HepG2 (cell line): Measurements from ENCODE around the gene MAN1B1. TPM values are rescaled to one million over a fixed set of nuclear protein-coding genes. Genes with fewer than 3 reads are reported as not detected.

ENCODE experiments used
- AKAP8 ChIP-seq: sonication (generic); formaldehyde crosslinking; IDR thresholded peaks from 2 replicates; pipeline ENCODE4 v1.5.1; 2020; ENCODE audit warnings: mild to moderate bottlenecking, missing genetic modification reagents
- E2F1 ChIP-seq: sonication (generic); formaldehyde crosslinking; IDR thresholded peaks from 2 replicates; pipeline ENCODE4 v1.5.0; 2020; ENCODE audit warnings: missing genetic modification reagents
- JARID2 ChIP-seq: sonication (generic); formaldehyde crosslinking; IDR thresholded peaks from 2 replicates; pipeline ENCODE4 v1.8.1; 2023; ENCODE audit warnings: missing genetic modification reagents, inconsistent platforms; ENCODE audit not compliant: insufficient replicate concordance
- KDM3A ChIP-seq: IDR thresholded peaks from 2 replicates; pipeline ENCODE4 v1.6.1; 2018; ENCODE audit warnings: low read depth, missing compliant biosample characterization
- MLX ChIP-seq: IDR thresholded peaks from 2 replicates; pipeline ENCODE4 v1.6.1; 2016
- MXD4 ChIP-seq: IDR thresholded peaks from 2 replicates; pipeline ENCODE4 v1.6.1; 2016; ENCODE audit warnings: mild to moderate bottlenecking, missing biosample characterization, missing genetic modification reagents
- SOX6 ChIP-seq, 2 experiments: fragments of 450-650 bp in 1 of 2; sonication (generic) in 1 of 2; formaldehyde crosslinking in 1 of 2; IDR thresholded peaks; 2 replicates each; pipeline versions ENCODE4 v1.4.0 to v1.6.1; 2017 to 2020; ENCODE audit warnings: antibody characterized with exemption in 1 of 2, mild to moderate bottlenecking in 1 of 2, missing genetic modification reagents in 1 of 2
- SYNCRIP ChIP-seq: fragments of 200-400 bp; formaldehyde crosslinking; IDR thresholded peaks from 2 replicates; pipeline ENCODE4 v1.6.1; 2018; ENCODE audit warnings: mild to moderate bottlenecking, low read depth, low read length; ENCODE audit not compliant: insufficient read depth
- ZBTB38 ChIP-seq: sonication (generic); formaldehyde crosslinking; IDR thresholded peaks from 2 replicates; pipeline ENCODE4 v1.5.1; 2020; ENCODE audit warnings: mild to moderate bottlenecking, missing genetic modification reagents
- ZNF121 ChIP-seq: sonication (generic); formaldehyde crosslinking; IDR thresholded peaks from 2 replicates; pipeline ENCODE4 v1.5.0; 2020; ENCODE audit warnings: mild to moderate bottlenecking, missing genetic modification reagents
- ZNF234 ChIP-seq: sonication (generic); formaldehyde crosslinking; conservative IDR thresholded peaks from 2 replicates; pipeline ENCODE4 v1.5.1; 2020; ENCODE audit warnings: mild to moderate bottlenecking, missing genetic modification reagents
- ZNF383 ChIP-seq: sonication (generic); formaldehyde crosslinking; IDR thresholded peaks from 2 replicates; pipeline ENCODE4 v1.4.0; 2020; ENCODE audit warnings: missing genetic modification reagents, mild to moderate bottlenecking, borderline replicate concordance
- ZNF577 ChIP-seq: sonication (generic); formaldehyde crosslinking; IDR thresholded peaks from 2 replicates; pipeline ENCODE4 v1.4.0; 2020; ENCODE audit warnings: mild to moderate bottlenecking, low read depth, missing genetic modification reagents, borderline replicate concordance
- ZNF615 ChIP-seq: sonication (generic); formaldehyde crosslinking; IDR thresholded peaks from 2 replicates; pipeline ENCODE4 v1.5.0; 2020; ENCODE audit warnings: mild to moderate bottlenecking, missing genetic modification reagents, borderline replicate concordance
- polyA plus RNA-seq, 8 experiments: library from polyadenylated mRNA; depleted of rRNA in 3 of 8; stranded (reverse) in 7 of 8; unstranded in 1 of 8; fragments of >200 nt; fragmentation: Illumina TruSeq in 4 of 8; extraction: Trizol in 4 of 8; gene quantifications; 2 replicates each; pipeline versions ENCODE4 v1.2.1 to v1.2.3, GENCODE V29; 2011 to 2016; ENCODE audit warnings: low read depth in 4 of 8, missing spikeins in 1 of 8, mixed read lengths in 1 of 8; ENCODE audit not compliant: insufficient read depth in 1 of 8
- total RNA-seq, 5 experiments: library from RNA; depleted of rRNA; stranded (reverse); fragments of >200 nt; fragmentation: Illumina TruSeq; extraction: Trizol; gene quantifications; 2 replicates each; pipeline ENCODE4 v1.2.3, GENCODE V29; 2016; ENCODE audit warnings: low read depth in 1 of 5
- TF ChIP-seq, protein P1 (sequence below): sonication (generic); formaldehyde crosslinking; IDR thresholded peaks from 2 replicates; pipeline ENCODE4 v1.8.1; 2023; ENCODE audit warnings: missing genetic modification reagents, inconsistent platforms, borderline replicate concordance
- TF ChIP-seq, protein P2 (sequence below), 2 experiments: fragments of 450-650 bp in 1 of 2; sonication (generic) in 1 of 2; formaldehyde crosslinking in 1 of 2; IDR thresholded peaks; 2 replicates each; pipeline versions ENCODE4 v1.6.1 to v1.8.0; 2016 to 2022; ENCODE audit warnings: antibody characterized with exemption in 1 of 2, mild to moderate bottlenecking in 1 of 2, missing genetic modification reagents in 1 of 2

The MAN1B1 gene
- total and polyA plus RNA-seq, 2 of the 13 experiments (the other 11 are each of a cell fraction or from before 2014, with no cell fraction given), result 48.9 to 59.5 TPM

DNA sequence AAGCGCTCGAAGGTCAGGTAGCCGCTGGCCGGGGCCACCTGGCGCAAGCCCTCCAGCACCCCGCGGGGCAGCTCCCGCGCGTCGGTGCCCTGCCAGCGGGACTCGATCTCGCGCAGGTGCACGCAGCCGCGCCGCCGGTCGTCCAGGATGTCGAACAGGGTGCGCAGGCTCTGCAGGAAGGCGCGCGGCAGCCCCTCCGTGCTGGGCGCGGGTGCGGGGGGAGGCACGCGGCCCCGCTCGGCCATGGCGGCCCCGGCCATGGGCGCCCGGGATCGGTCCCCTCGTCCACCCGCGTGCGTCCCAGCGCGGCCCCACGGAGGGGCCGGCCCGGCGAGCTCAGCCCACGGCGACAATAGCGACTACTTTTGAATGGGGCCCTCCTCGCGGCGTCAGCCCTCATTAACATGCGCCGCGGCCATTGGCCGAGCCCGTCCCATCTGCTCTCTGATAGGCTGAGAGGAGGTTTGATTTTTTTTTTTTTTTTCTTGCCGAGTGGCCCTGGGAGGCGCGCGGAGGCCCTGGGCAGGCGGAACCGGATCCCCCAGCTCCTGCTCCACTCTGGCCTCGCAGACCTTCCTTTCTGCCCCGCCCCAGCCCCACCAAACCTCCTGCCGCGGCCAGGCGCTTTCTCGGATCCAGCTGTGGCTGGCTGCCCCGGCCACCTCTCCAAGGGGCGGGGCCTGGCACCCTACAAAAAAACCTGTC is 16.4 kb upstream of the MAN1B1 start, which contains the start of gene SAPCD2 (continued):
- TF ChIP-seq E2F1 (CRISPR knock-in tag) (0 out of 2 replicates have a peak, but pooled peaks have one; percentile 35), KDM3A (no peak), MXD4 (no peak; the same call in 1 of the 2 replicates), ZNF121 (CRISPR knock-in tag) (no peak), ZBTB38 (CRISPR knock-in tag) (no peak), MLX (no peak), ZNF234 (CRISPR knock-in tag) (0 out of 2 replicates have a peak, but pooled peaks have one; percentile 24), SOX6 (IDR thresholded peaks at IDR 0.05) (no peak), SOX6 (CRISPR knock-in tag; IDR thresholded peaks at IDR 0.05) (peak; percentile 47), ZNF383 (CRISPR knock-in tag) (no peak), SYNCRIP (no peak), ZNF615 (CRISPR knock-in tag) (no peak), JARID2 (CRISPR knock-in tag) (no peak), ZNF577 (CRISPR knock-in tag) (0 out of 2 replicates have a peak, but pooled peaks have one; percentile 16), AKAP8 (CRISPR knock-in tag) (no peak)
- TF ChIP-seq, protein P1, sequence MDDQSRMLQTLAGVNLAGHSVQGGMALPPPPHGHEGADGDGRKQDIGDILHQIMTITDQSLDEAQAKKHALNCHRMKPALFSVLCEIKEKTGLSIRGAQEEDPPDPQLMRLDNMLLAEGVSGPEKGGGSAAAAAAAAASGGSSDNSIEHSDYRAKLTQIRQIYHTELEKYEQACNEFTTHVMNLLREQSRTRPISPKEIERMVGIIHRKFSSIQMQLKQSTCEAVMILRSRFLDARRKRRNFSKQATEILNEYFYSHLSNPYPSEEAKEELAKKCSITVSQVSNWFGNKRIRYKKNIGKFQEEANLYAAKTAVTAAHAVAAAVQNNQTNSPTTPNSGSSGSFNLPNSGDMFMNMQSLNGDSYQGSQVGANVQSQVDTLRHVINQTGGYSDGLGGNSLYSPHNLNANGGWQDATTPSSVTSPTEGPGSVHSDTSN (CRISPR knock-in tag), result no peak
- TF ChIP-seq, protein P2, sequence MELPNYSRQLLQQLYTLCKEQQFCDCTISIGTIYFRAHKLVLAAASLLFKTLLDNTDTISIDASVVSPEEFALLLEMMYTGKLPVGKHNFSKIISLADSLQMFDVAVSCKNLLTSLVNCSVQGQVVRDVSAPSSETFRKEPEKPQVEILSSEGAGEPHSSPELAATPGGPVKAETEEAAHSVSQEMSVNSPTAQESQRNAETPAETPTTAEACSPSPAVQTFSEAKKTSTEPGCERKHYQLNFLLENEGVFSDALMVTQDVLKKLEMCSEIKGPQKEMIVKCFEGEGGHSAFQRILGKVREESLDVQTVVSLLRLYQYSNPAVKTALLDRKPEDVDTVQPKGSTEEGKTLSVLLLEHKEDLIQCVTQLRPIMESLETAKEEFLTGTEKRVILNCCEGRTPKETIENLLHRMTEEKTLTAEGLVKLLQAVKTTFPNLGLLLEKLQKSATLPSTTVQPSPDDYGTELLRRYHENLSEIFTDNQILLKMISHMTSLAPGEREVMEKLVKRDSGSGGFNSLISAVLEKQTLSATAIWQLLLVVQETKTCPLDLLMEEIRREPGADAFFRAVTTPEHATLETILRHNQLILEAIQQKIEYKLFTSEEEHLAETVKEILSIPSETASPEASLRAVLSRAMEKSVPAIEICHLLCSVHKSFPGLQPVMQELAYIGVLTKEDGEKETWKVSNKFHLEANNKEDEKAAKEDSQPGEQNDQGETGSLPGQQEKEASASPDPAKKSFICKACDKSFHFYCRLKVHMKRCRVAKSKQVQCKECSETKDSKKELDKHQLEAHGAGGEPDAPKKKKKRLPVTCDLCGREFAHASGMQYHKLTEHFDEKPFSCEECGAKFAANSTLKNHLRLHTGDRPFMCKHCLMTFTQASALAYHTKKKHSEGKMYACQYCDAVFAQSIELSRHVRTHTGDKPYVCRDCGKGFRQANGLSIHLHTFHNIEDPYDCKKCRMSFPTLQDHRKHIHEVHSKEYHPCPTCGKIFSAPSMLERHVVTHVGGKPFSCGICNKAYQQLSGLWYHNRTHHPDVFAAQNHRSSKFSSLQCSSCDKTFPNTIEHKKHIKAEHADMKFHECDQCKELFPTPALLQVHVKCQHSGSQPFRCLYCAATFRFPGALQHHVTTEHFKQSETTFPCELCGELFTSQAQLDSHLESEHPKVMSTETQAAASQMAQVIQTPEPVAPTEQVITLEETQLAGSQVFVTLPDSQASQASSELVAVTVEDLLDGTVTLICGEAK (IDR thresholded peaks at IDR 0.05), result no peak
- TF ChIP-seq, protein P2 (CRISPR knock-in tag; IDR thresholded peaks at IDR 0.05), result no peak
